WTC11 (cell line): ENCODE measurements around the gene STEAP1B. TPM values are rescaled to one million over a fixed set of nuclear protein-coding genes. Genes with fewer than 3 reads are reported as not detected.

Experiments used
- ATAC-seq: fragments of 200-7000 bp; cut with Tn5 transposase; 2 replicates; pipeline ENCODE4 v1.10.0; 2021; ENCODE audit warnings: mild to moderate bottlenecking, moderate library complexity
- CTCF ChIA-PET: fragments of 300-600 bp; sonication (Branson Sonifier 250); formaldehyde crosslinking; loops from one replicate; lab custom pipeline; 2021; ENCODE audit warnings: antibody characterized with exemption; lab: Charles Lee
- POLR2A ChIA-PET: fragments of 350-600 bp; sonication (Branson Sonifier 250); formaldehyde crosslinking; loops from one replicate; lab custom pipeline; 2021; ENCODE audit warnings: antibody characterized with exemption; lab: Charles Lee
- DNase-seq: peaks from one replicate; pipeline ENCODE4 v3.0.0; 2021; ENCODE audit warnings: low spot score
- H3K27ac Mint-ChIP-seq: 2 replicates; pipeline ENCODE4 v1.8.0; 2021; ENCODE audit warnings: mixed read lengths
- H3K27me3 Mint-ChIP-seq: 2 replicates; pipeline ENCODE4 v1.8.0; 2021; ENCODE audit warnings: low read depth, mild to moderate bottlenecking, moderate library complexity, mixed read lengths
- H3K36me3 Mint-ChIP-seq: 2 replicates; pipeline ENCODE4 v1.8.0; 2021; ENCODE audit warnings: mixed read lengths
- H3K4me1 Mint-ChIP-seq: 2 replicates; pipeline ENCODE4 v1.8.0; 2022; ENCODE audit warnings: mixed read lengths
- H3K4me3 Mint-ChIP-seq: 2 replicates; pipeline ENCODE4 v1.8.0; 2021; ENCODE audit warnings: mild to moderate bottlenecking, moderate library complexity, mixed read lengths
- H3K9me3 Mint-ChIP-seq: 2 replicates; pipeline ENCODE4 v1.8.0; 2021; ENCODE audit warnings: mixed read lengths
- CREB1 ChIP-seq: sonication (generic); formaldehyde crosslinking; IDR thresholded peaks from 2 replicates; pipeline ENCODE4 v1.8.0; 2023; ENCODE audit warnings: mild to moderate bottlenecking, missing genetic modification reagents
- EMX1 ChIP-seq: fragments of 250-450 bp; sonication (Bioruptor Pico); IDR thresholded peaks from 2 replicates; pipeline ENCODE4 v1.8.0; 2021; ENCODE audit warnings: mild to moderate bottlenecking
- GTF2I ChIP-seq: fragments of 250-450 bp; sonication (Bioruptor Pico); conservative IDR thresholded peaks from 2 replicates; pipeline ENCODE4 v1.4.0; 2021; ENCODE audit warnings: mild to moderate bottlenecking
- NFATC4 ChIP-seq: fragments of 250-450 bp; sonication (Bioruptor Pico); IDR thresholded peaks from 2 replicates; pipeline ENCODE4 v1.9.0; 2021; ENCODE audit warnings: mild to moderate bottlenecking
- NR1H2 ChIP-seq: sonication (generic); formaldehyde crosslinking; IDR thresholded peaks from 2 replicates; pipeline ENCODE4 v1.9.0; 2021; ENCODE audit warnings: mild to moderate bottlenecking, moderate library complexity, missing genetic modification reagents
- RORB ChIP-seq: fragments of 250-450 bp; sonication (Bioruptor Pico); IDR thresholded peaks from 2 replicates; pipeline ENCODE4 v1.9.0; 2021; ENCODE audit warnings: mild to moderate bottlenecking
- SMAD3 ChIP-seq: sonication (generic); formaldehyde crosslinking; IDR thresholded peaks from 2 replicates; pipeline ENCODE4 v1.8.0; 2022; ENCODE audit warnings: missing genetic modification reagents, mild to moderate bottlenecking, borderline replicate concordance
- SMAD4 ChIP-seq: sonication (generic); formaldehyde crosslinking; IDR thresholded peaks from 2 replicates; pipeline ENCODE4 v1.8.0; 2022; ENCODE audit warnings: mild to moderate bottlenecking, missing genetic modification reagents
- TEAD1 ChIP-seq: sonication (generic); formaldehyde crosslinking; IDR thresholded peaks from 2 replicates; pipeline ENCODE4 v1.8.0; 2022; ENCODE audit warnings: mild to moderate bottlenecking, missing genetic modification reagents
- ZBTB21 ChIP-seq: sonication (generic); formaldehyde crosslinking; IDR thresholded peaks from 2 replicates; pipeline ENCODE4 v1.8.1; 2023; ENCODE audit warnings: mild to moderate bottlenecking, missing genetic modification reagents, borderline replicate concordance
- ZNF138 ChIP-seq: sonication (generic); formaldehyde crosslinking; conservative IDR thresholded peaks from 2 replicates; pipeline ENCODE4 v1.8.1; 2022; ENCODE audit warnings: mild to moderate bottlenecking, moderate library complexity, missing genetic modification reagents
- ZNF219 ChIP-seq: sonication (generic); formaldehyde crosslinking; IDR thresholded peaks from 2 replicates; pipeline ENCODE4 v1.8.0; 2023; ENCODE audit warnings: missing genetic modification reagents, mild to moderate bottlenecking, borderline replicate concordance
- ZNF317 ChIP-seq: sonication (generic); formaldehyde crosslinking; IDR thresholded peaks from 2 replicates; pipeline ENCODE4 v1.8.1; 2023; ENCODE audit warnings: low read depth, mild to moderate bottlenecking, moderate library complexity, missing genetic modification reagents, borderline replicate concordance
- ZNF671 ChIP-seq: fragments of 250-450 bp; sonication (Bioruptor Pico); IDR thresholded peaks from 2 replicates; pipeline ENCODE4 v1.8.0; 2021; ENCODE audit warnings: mild to moderate bottlenecking
- total RNA-seq: library from RNA; stranded (reverse); gene quantifications from 3 replicates; pipeline ENCODE4 v1.2.3, GENCODE V29; 2021
- TF ChIP-seq, protein P1 (sequence below): sonication (generic); formaldehyde crosslinking; IDR thresholded peaks from 2 replicates; pipeline ENCODE4 v1.8.0; 2022; ENCODE audit warnings: missing genetic modification reagents
- TF ChIP-seq, protein P2 (sequence below): sonication (generic); formaldehyde crosslinking; IDR thresholded peaks from 2 replicates; pipeline ENCODE4 v1.8.0; 2023; ENCODE audit warnings: mild to moderate bottlenecking, missing genetic modification reagents
- TF ChIP-seq, protein P3 (sequence below): fragments of 200-600 bp; IDR thresholded peaks from 2 replicates; pipeline ENCODE4 v1.8.0; 2022; ENCODE audit warnings: antibody characterized with exemption
- TF ChIP-seq, protein P4 (sequence below): sonication (generic); formaldehyde crosslinking; IDR thresholded peaks from 2 replicates; pipeline ENCODE4 v1.8.0; 2022; ENCODE audit warnings: mild to moderate bottlenecking, missing genetic modification reagents

Gene STEAP1B
- total RNA-seq, 1 experiment from 2014 or later, result 5.5 TPM

DNA sequence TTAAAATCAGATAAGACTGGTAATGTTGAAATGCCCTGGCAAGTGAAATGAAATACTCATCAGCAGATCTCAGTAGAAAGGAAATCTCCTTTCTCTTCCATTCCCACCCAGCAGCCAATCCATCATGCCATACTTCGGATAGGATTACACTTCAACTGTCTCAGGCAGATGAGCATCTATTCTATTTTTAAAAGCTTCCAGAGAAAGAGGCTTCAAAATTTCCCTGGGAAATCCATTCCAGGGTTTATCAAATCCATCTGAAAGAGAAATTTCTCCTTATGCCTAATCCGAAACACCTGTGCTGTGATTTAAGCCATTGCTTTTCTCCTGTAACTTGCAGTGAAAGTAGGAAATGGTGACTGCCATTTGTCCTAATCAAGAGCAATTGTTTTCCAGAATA, 82.6 kb downstream of the STEAP1B start:
- H3K9me3 Mint-ChIP-seq, result no peaks in the 10 kb centered on the region
- H3K27ac Mint-ChIP-seq, result no peak overlapping the region
- CTCF ChIA-PET, result no interaction called here
- no peak overlapping the region for H3K4me3 Mint-ChIP-seq
- peaks cover 3% of the 10 kb centered on the region for H3K4me1 Mint-ChIP-seq
- no peaks in the 10 kb centered on the region for H3K36me3 Mint-ChIP-seq
- no peaks in the 10 kb centered on the region for H3K27me3 Mint-ChIP-seq
- DNase-seq, result no peak
- POLR2A ChIA-PET, result no interaction called here
- TF ChIP-seq TEAD1 (no peak), ZNF317 (CRISPR knock-in tag) (no peak), ZBTB21 (no peak), ZNF138 (CRISPR knock-in tag) (no peak), CREB1 (CRISPR knock-in tag) (no peak), NR1H2 (CRISPR knock-in tag) (no peak), ZNF219 (no peak)
- TF ChIP-seq, protein P1, sequence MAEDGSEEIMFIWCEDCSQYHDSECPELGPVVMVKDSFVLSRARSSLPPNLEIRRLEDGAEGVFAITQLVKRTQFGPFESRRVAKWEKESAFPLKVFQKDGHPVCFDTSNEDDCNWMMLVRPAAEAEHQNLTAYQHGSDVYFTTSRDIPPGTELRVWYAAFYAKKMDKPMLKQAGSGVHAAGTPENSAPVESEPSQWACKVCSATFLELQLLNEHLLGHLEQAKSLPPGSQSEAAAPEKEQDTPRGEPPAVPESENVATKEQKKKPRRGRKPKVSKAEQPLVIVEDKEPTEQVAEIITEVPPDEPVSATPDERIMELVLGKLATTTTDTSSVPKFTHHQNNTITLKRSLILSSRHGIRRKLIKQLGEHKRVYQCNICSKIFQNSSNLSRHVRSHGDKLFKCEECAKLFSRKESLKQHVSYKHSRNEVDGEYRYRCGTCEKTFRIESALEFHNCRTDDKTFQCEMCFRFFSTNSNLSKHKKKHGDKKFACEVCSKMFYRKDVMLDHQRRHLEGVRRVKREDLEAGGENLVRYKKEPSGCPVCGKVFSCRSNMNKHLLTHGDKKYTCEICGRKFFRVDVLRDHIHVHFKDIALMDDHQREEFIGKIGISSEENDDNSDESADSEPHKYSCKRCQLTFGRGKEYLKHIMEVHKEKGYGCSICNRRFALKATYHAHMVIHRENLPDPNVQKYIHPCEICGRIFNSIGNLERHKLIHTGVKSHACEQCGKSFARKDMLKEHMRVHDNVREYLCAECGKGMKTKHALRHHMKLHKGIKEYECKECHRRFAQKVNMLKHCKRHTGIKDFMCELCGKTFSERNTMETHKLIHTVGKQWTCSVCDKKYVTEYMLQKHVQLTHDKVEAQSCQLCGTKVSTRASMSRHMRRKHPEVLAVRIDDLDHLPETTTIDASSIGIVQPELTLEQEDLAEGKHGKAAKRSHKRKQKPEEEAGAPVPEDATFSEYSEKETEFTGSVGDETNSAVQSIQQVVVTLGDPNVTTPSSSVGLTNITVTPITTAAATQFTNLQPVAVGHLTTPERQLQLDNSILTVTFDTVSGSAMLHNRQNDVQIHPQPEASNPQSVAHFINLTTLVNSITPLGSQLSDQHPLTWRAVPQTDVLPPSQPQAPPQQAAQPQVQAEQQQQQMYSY (CRISPR knock-in tag), result no peak
- no peak for ATAC-seq

DNA sequence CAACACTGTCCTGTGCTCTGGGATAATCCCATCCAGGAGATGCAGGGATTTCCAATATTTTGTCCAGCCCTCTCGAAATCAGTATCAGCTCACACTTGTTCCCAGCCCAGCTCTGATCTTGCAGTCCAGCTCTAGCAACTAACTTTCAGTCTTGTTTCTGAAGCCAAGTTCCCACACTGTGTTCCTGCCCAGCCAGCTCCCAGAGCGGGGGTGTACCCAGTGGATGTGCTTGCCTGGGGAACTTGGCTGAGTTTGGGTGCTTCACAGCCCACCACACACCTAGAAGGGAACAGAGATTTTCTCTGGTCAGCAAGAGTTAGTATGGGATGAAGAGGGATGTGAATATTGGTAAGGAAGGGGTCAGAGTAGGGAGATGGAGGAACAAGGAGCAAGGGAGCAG, 85.6 kb downstream of the STEAP1B start:
- Mint-ChIP-seq H3K27me3 (no peaks in the 10 kb centered on the region), H3K4me1 (peaks cover 10% of the 10 kb centered on the region), H3K36me3 (no peaks in the 10 kb centered on the region), H3K4me3 (no peak overlapping the region), H3K27ac (no peak overlapping the region), H3K9me3 (no peaks in the 10 kb centered on the region)
- ChIA-PET POLR2A (no interaction called here), CTCF (no interaction called here)
- ATAC-seq (no peak), DNase-seq (no peak)
- TF ChIP-seq EMX1 (no peak), SMAD3 (CRISPR knock-in tag) (no peak), ZNF219 (no peak), RORB (no peak), NFATC4 (no peak), GTF2I (CRISPR knock-in tag) (no peak), ZNF671 (CRISPR knock-in tag) (no peak), SMAD4 (CRISPR knock-in tag) (no peak), ZBTB21 (no peak)
- TF ChIP-seq, protein P2, sequence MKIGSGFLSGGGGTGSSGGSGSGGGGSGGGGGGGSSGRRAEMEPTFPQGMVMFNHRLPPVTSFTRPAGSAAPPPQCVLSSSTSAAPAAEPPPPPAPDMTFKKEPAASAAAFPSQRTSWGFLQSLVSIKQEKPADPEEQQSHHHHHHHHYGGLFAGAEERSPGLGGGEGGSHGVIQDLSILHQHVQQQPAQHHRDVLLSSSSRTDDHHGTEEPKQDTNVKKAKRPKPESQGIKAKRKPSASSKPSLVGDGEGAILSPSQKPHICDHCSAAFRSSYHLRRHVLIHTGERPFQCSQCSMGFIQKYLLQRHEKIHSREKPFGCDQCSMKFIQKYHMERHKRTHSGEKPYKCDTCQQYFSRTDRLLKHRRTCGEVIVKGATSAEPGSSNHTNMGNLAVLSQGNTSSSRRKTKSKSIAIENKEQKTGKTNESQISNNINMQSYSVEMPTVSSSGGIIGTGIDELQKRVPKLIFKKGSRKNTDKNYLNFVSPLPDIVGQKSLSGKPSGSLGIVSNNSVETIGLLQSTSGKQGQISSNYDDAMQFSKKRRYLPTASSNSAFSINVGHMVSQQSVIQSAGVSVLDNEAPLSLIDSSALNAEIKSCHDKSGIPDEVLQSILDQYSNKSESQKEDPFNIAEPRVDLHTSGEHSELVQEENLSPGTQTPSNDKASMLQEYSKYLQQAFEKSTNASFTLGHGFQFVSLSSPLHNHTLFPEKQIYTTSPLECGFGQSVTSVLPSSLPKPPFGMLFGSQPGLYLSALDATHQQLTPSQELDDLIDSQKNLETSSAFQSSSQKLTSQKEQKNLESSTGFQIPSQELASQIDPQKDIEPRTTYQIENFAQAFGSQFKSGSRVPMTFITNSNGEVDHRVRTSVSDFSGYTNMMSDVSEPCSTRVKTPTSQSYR, result no peak
- TF ChIP-seq, protein P3, sequence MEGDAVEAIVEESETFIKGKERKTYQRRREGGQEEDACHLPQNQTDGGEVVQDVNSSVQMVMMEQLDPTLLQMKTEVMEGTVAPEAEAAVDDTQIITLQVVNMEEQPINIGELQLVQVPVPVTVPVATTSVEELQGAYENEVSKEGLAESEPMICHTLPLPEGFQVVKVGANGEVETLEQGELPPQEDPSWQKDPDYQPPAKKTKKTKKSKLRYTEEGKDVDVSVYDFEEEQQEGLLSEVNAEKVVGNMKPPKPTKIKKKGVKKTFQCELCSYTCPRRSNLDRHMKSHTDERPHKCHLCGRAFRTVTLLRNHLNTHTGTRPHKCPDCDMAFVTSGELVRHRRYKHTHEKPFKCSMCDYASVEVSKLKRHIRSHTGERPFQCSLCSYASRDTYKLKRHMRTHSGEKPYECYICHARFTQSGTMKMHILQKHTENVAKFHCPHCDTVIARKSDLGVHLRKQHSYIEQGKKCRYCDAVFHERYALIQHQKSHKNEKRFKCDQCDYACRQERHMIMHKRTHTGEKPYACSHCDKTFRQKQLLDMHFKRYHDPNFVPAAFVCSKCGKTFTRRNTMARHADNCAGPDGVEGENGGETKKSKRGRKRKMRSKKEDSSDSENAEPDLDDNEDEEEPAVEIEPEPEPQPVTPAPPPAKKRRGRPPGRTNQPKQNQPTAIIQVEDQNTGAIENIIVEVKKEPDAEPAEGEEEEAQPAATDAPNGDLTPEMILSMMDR, result no peak
- TF ChIP-seq, protein P4, sequence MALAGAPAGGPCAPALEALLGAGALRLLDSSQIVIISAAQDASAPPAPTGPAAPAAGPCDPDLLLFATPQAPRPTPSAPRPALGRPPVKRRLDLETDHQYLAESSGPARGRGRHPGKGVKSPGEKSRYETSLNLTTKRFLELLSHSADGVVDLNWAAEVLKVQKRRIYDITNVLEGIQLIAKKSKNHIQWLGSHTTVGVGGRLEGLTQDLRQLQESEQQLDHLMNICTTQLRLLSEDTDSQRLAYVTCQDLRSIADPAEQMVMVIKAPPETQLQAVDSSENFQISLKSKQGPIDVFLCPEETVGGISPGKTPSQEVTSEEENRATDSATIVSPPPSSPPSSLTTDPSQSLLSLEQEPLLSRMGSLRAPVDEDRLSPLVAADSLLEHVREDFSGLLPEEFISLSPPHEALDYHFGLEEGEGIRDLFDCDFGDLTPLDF (CRISPR knock-in tag), result no peak
